HG03025 (cell line): ENCODE data around the gene KANTR.
A peak's percentile ranks its signal among the peaks of the same experiment; 100 is the strongest.

ENCODE experiments used
- ATAC-seq: cut with Tn5 transposase; IDR thresholded peaks from one replicate; pipeline ENCODE4 v1.9.1; 2021; ENCODE audit warnings: mild to moderate bottlenecking, moderate library complexity; ENCODE audit not compliant: unreplicated experiment, low FRiP score

The KANTR gene

DNA sequence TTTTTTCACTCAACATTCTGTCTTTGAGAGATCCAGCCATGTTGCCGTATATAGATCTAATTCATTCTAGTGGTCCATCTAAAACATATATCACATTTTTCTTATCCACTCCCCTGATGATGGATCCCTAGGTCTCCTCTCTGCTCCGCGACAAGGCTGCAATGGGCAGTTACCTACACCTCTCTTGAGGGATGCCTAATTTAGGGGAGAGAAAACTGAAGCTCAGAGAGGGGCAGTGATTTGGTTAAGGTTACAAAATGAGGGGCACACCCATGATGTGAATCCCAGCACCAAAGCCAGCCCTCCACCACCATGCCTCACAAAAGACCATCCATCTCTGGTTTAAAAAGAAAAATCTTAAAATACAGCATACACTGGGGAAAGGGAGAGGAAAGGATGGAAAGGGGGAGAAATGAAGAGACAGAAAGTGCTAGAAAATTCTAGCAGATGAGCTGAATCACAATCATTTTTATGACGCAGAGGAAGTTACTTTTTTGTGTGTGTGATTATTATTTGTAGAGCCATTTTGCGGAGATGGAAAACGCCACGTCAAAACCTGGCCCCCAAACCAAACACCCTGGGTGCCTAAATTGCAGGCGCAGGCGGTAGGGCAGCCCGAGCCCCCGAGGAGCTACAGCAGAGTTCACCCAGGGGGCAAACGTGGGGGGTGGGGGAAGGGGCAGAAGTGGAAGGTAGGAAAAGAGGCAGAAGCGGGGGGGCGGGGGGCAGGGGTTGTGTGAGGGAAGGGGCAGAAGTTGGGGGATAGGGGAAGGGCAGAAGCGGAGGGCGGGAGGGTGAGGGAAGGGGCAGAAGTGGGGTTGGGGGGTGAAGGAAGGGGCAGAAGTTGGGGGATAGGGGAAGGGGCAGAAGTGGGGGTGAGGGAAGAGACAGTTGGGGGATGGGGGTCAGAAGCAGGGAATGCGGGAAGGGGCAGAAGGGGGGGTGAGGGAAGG is 13.0 kb upstream of the KANTR start:
- ATAC-seq: no peak

GRCh38 chrX:53081925-53082772 is 11.8 kb upstream of the KANTR start, which contains the start of gene TSPYL2:
Gene TSPYL2 (plus strand): TSS chrX:53082367. CDS start chrX:53082499, 132 bp downstream.
- ATAC-seq: peak; percentile 89

GRCh38 chrX:53082773-53083616 is 10.9 kb upstream of the KANTR start:
- ATAC-seq: no peak

DNA sequence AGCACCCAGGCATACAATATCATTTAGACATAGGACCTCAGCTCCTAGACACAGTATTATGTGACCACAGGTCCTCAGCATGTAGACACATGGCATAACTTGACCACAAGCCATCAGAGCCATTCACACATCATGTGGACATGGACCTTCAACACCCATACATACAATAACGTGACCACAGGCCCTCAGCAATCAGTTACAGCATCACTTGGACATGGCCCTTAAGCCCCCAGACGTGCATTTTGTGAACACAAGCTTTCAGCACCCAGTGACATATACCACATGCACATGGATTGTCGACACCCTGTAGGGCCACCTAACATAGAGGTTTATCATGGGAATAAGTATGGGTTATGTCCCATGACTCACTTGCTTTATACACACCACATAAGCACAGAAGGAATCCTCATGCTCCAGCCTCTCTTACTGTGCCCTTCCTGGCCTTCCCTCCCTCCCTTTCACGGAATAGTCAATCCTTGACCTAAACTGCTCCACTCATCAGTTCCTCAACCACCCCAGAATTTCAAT is 9.8 kb upstream of the KANTR start:
- no peak for ATAC-seq

DNA sequence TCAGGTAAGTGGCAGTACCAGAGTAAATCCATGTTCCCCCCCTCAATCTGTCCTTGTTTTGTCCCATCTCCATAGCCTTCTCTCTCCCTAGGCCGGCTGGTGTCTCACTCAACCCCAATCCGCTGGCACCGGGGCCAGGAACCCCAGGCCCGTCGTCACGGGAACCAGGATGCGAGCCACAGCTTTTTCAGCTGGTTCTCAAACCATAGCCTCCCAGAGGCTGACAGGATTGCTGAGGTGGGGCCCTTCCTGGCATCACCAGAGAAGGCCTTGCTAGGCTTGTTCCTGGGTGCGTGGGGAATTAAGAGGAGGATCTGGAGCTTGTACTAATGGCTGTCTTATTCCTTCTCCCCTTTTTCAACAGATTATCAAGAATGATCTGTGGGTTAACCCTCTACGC is 9.1 kb upstream of the KANTR start:
- ATAC-seq: no peak

DNA sequence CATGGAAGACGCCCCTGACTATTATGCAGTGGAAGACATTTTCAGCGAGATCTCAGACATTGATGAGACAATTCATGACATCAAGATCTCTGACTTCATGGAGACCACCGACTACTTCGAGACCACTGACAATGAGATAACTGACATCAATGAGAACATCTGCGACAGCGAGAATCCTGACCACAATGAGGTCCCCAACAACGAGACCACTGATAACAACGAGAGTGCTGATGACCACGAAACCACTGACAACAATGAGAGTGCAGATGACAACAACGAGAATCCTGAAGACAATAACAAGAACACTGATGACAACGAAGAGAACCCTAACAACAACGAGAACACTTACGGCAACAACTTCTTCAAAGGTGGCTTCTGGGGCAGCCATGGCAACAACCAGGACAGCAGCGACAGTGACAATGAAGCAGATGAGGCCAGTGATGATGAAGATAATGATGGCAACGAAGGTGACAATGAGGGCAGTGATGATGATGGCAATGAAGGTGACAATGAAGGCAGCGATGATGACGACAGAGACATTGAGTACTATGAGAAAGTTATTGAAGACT is 8.2 kb upstream of the KANTR start:
- ATAC-seq: no peak

DNA sequence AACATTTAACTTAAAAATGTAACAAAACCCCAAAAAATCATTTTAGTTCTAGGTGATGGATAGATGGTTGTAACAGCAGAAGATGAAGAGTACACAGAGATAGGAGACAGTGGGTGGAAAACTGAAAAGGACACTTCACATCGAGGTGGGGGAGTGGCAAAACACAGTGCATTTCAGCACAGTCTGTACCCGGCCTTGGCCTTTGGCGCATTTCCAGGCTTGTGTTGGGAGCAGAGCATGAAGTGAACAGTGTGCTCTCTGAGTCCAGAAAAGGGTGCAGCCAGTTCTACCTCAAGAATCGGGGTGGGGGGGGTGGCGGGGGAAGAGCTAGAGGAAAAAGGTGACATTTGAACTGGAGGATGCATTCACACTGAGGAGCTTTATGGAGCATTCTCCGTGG is 7.5 kb upstream of the KANTR start:
- ATAC-seq: no peak

GRCh38 chrX:53087388-53087831 is 6.5 kb upstream of the KANTR start:
- ATAC-seq: no peak

GRCh38 chrX:53088136-53088974 is 5.6 kb upstream of the KANTR start:
- no peak for ATAC-seq

- no peak for ATAC-seq
These were observed 4.6 kb upstream of the KANTR start for GRCh38 chrX:53089224-53089842.

DNA sequence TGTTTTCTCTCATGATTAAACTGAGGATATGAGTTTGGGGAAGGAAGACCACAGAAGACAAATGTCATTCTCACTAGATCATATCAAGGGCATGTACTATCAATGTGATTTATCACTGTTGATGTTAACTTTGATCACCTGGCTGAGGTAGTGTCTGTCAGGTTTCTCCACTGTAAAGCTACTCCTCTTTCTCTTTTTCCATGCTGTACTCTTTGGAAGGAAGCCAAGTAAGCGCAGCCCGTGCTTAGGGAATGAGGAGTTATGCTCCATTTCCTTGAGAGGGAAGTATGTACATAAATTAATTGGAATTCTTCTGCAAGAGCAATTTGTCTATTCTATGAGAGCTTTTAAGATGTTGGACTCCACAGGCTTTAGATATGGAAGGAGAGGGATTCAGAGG is 4.0 kb upstream of the KANTR start:
- no peak for ATAC-seq

DNA sequence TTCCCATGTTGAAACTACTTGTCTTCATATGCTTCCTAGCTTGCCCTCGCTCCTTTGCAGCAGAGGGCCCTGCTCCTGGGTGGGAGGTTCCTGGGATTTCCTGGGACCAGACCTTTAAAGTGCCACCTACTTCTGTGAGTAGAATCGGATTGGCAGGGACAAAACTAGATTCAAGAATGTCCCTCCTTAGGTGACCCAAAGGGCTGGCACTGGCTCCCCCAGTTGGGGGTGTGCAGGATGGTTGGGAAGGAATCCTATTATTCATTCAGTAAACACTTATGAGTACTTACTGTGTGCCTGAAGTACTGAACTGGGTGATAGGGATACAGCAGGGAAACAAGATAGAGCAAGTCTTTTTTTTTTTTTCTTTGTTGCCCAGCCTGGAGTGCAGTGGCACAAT is 2.6 kb upstream of the KANTR start:
- no peak for ATAC-seq

- no peak for ATAC-seq
These were observed 726 bp upstream of the KANTR start for GRCh38 chrX:53093177-53093655.

DNA sequence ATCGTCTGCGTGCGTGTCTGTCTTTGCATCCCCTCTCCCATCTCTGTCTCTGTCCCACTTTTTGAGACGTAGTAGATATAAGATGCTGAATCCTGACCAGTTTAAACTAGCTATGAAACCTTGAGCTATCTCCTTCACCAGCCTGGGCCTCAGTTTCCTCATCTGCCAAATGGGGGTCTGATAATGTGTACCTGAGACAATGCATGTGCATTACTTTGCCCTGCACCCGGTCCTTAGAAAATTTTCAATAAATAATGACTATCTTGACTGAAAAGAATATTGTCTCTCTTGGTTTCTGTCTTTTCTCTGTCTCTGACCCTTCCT is 602 bp downstream of the KANTR start:
- no peak for ATAC-seq

DNA sequence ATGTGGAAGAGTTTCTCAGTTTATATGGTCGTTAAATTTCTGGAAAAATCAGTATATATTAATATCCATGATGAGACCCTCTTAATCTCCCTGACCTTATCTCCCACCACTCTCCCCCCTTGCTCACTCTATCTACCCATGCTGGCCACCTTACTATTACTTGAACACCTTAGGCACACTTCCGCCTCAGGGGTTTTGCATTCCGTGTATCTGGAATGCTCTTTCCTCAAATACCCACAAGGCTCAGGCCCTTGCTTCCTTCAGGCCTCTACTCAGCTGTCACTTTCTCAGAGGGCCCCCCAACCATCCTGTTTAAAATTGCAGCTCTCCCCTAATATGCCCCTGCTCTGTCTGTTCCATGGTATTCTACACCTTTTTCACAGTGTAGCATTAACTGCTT is 1.9 kb downstream of the KANTR start:
- ATAC-seq: no peak

DNA sequence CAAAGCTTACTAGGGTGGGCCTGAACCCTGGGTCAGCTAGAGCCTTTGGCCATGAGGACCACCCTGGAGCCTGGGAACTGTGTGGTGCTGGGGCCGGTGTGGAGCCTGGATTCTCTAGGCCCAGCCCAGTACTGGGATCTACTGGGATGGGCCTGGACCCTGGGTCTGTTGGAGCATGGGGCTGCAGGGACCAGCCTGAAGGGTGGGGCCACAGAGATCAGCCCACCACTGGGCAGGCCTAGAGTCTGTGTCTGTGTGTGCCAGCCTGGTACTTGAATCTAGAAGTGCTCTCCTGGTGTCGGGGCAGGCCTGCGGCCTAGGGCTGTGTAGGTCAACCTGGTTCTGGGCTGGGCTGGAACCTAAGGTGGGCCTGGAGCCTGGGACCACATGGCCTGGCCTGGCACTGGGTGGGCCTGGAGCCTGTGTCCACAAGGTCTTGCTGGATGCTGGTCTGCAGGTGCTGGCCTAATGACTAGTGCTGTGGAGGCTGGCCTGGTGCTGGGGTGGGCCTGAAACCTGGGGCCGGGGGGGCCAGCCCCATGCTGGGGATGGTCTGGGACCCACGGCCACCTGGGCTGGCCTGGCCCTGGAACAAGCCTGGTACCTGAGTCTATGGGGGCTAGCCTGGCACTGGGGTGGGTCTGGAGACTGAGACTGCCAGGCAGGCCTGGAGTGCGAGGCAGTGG is 21.1 kb downstream of the KANTR start:
- ATAC-seq: no peak

DNA sequence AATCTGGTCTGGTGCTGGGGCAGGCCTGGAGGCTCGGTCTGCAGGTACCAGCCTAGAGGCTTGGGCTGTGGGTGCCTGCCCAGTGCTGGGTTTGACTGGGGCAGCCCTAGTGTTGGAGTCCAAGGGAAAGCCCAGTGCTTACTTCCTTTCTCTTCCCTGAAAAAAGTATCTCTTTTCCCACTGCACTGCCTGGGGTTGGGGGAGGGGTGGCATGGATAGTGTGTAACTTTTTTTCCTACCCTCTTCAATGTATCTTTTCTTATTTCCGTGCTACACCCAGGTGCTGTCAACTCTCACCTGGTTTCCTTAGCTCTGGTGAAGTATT is 21.6 kb downstream of the KANTR start:
- ATAC-seq: no peak

GRCh38 chrX:53116101-53116500 is 22.2 kb downstream of the KANTR start:
- no peak for ATAC-seq
